GM23338 (cell line): ENCODE measurements around the gene CEBPZOS. TPM values are rescaled to one million over a fixed set of nuclear protein-coding genes. Genes with fewer than 3 reads are reported as not detected.

ENCODE experiments used
- ATAC-seq: fragments of 200-7000 bp; cut with Tn5 transposase; 3 replicates; pipeline ENCODE4 v1.9.1; 2020
- DNase-seq: peaks from one replicate; pipeline ENCODE4 v3.0.0-alpha.2; 2015; ENCODE audit warnings: low spot score
- H2AFZ ChIP-seq: fragments of 200-600 bp; sonication (generic); 2 replicates; pipeline ENCODE4 v1.8.0; 2016; ENCODE audit warnings: antibody characterized with exemption, mild to moderate bottlenecking, moderate library complexity
- H3F3A ChIP-seq: fragments of 200-600 bp; sonication (generic); replicated peaks from 2 replicates; pipeline ENCODE4 v1.8.0; 2017; ENCODE audit warnings: antibody characterized with exemption, mixed run types, low read depth
- H3K27ac ChIP-seq: fragments of 200-600 bp; sonication (generic); 2 replicates; pipeline ENCODE4 v1.6.1; 2016; ENCODE audit warnings: low read depth
- H3K27me3 ChIP-seq: fragments of 200-600 bp; sonication (generic); 2 replicates; pipeline ENCODE4 v1.8.0; 2016; ENCODE audit warnings: mild to moderate bottlenecking, mixed run types, moderate library complexity; ENCODE audit not compliant: insufficient read depth
- H3K36me3 ChIP-seq: fragments of 200-600 bp; sonication (generic); 2 replicates; pipeline ENCODE4 v1.8.0; 2016; ENCODE audit warnings: mild to moderate bottlenecking; ENCODE audit not compliant: insufficient read depth
- H3K4me1 ChIP-seq: fragments of 200-600 bp; sonication (generic); 2 replicates; pipeline ENCODE4 v1.8.0; 2016; ENCODE audit warnings: mild to moderate bottlenecking, moderate library complexity; ENCODE audit not compliant: insufficient read depth
- H3K4me2 ChIP-seq: fragments of 200-600 bp; sonication (generic); 2 replicates; pipeline ENCODE4 v1.7.1; 2017; ENCODE audit warnings: mixed run types
- H3K4me3 ChIP-seq: fragments of 200-600 bp; sonication (generic); 2 replicates; pipeline ENCODE4 v1.6.1; 2016; ENCODE audit warnings: mixed run types
- H3K79me2 ChIP-seq: fragments of 200-600 bp; sonication (generic); replicated peaks from 2 replicates; pipeline ENCODE4 v1.8.0; 2017; ENCODE audit warnings: mild to moderate bottlenecking; ENCODE audit not compliant: insufficient read depth
- H3K9me2 ChIP-seq: fragments of 200-600 bp; sonication (generic); 2 replicates; pipeline ENCODE4 v1.8.0; 2017; ENCODE audit not compliant: insufficient read depth
- H4K20me1 ChIP-seq: fragments of 200-600 bp; sonication (generic); replicated peaks from 2 replicates; pipeline ENCODE4 v1.8.0; 2017; ENCODE audit warnings: mild to moderate bottlenecking; ENCODE audit not compliant: insufficient read depth
- H3K27ac Mint-ChIP-seq: 2 replicates; pipeline ENCODE4 v1.8.0; 2020; ENCODE audit warnings: inconsistent platforms, mild to moderate bottlenecking, moderate library complexity, mixed read lengths
- H3K27me3 Mint-ChIP-seq: 3 replicates; pipeline ENCODE4 v1.8.0; 2022; ENCODE audit warnings: low read depth, mild to moderate bottlenecking, moderate library complexity, mixed read lengths, inconsistent platforms; ENCODE audit not compliant: insufficient read depth, poor library complexity
- H3K36me3 Mint-ChIP-seq: 3 replicates; pipeline ENCODE4 v1.8.0; 2021; ENCODE audit warnings: low read depth, mild to moderate bottlenecking, inconsistent platforms, moderate library complexity, mixed read lengths
- H3K4me1 Mint-ChIP-seq: 3 replicates; pipeline ENCODE4 v1.8.0; 2020; ENCODE audit warnings: mild to moderate bottlenecking, inconsistent platforms, mixed read lengths
- H3K4me3 Mint-ChIP-seq: 3 replicates; pipeline ENCODE4 v1.8.0; 2021; ENCODE audit warnings: moderate library complexity, mild to moderate bottlenecking, inconsistent platforms, mixed read lengths
- H3K9me3 Mint-ChIP-seq: 3 replicates; pipeline ENCODE4 v1.8.0; 2020; ENCODE audit warnings: moderate library complexity, mild to moderate bottlenecking, inconsistent platforms, mixed read lengths
- CREB1 ChIP-seq: fragments of 250-450 bp; sonication (Bioruptor Pico); IDR thresholded peaks from 2 replicates; pipeline ENCODE4 v1.5.0; 2020; ENCODE audit warnings: low read depth, mild to moderate bottlenecking, moderate library complexity
- CTCF ChIP-seq, 2 experiments: fragments of 200-600 bp in 1 of 2; sonication (generic) in 1 of 2; conservative IDR thresholded peaks; 2 replicates each; pipeline versions ENCODE4 v1.5.1 to v1.6.1; 2016 to 2017; ENCODE audit warnings: antibody characterized with exemption in 2 of 2, low read depth in 2 of 2, mild to moderate bottlenecking in 2 of 2, moderate library complexity in 1 of 2
- ETS1 ChIP-seq: IDR thresholded peaks from 2 replicates; pipeline ENCODE4 v1.6.1; 2016; ENCODE audit warnings: antibody characterized with exemption
- EZH2phosphoT487 ChIP-seq: fragments of 200-600 bp; sonication (generic); IDR thresholded peaks from one replicate; pipeline ENCODE4 v1.8.1; 2018; ENCODE audit warnings: antibody characterized with exemption; ENCODE audit not compliant: unreplicated experiment
- NANOG ChIP-seq: IDR thresholded peaks from 2 replicates; pipeline ENCODE4 v1.6.1; 2016; ENCODE audit warnings: antibody characterized with exemption, borderline replicate concordance
- STAT1 ChIP-seq: IDR thresholded peaks from one replicate; pipeline ENCODE4 v1.6.1; 2016; ENCODE audit warnings: antibody characterized with exemption; ENCODE audit not compliant: unreplicated experiment
- ZNF114 ChIP-seq: fragments of 250-450 bp; sonication (Bioruptor Pico); IDR thresholded peaks from 2 replicates; pipeline ENCODE4 v1.5.0; 2020; ENCODE audit warnings: mild to moderate bottlenecking, moderate library complexity
- ZNF331 ChIP-seq: fragments of 250-450 bp; sonication (Bioruptor Pico); IDR thresholded peaks from 2 replicates; pipeline ENCODE4 v1.5.0; 2020; ENCODE audit warnings: low read depth, mild to moderate bottlenecking, moderate library complexity
- polyA plus RNA-seq: library from polyadenylated mRNA; unstranded; fragments of >200 nt; fragmentation: Nextera tagmentation; extraction: Ambion mirVana; gene quantifications from 2 replicates; pipeline ENCODE4 v1.2.1, GENCODE V29; 2016
- total RNA-seq: library from RNA; depleted of rRNA; stranded (reverse); fragments of >200 nt; shearing (Covaris generic); gene quantifications from 2 replicates; pipeline ENCODE4 v1.2.3, GENCODE V29; 2014
- TF ChIP-seq, protein P1 (sequence below): fragments of 250-450 bp; sonication (Bioruptor Pico); IDR thresholded peaks from 2 replicates; pipeline ENCODE4 v1.5.0; 2020; ENCODE audit warnings: mild to moderate bottlenecking, moderate library complexity
- TF ChIP-seq, protein P2 (sequence below): IDR thresholded peaks from one replicate; pipeline ENCODE4 v1.6.1; 2018; ENCODE audit warnings: antibody characterized with exemption; ENCODE audit not compliant: unreplicated experiment

The CEBPZOS gene
- total and polyA plus RNA-seq, 2 experiments from 2014 or later, result 83.6 to 191 TPM

GRCh38 chr2:37215250-37215649 is 19.0 kb downstream of the CEBPZOS start (continued):
- no peak for TF ChIP-seq CTCF (conservative IDR thresholded peaks at IDR 0.05; ENCODE audit: low read depth in 2 of 2)

- Mint-ChIP-seq H3K27ac (no peak overlapping the region), H3K4me3 (no peak overlapping the region), H3K36me3 (peaks cover 93% of the 10 kb centered on the region), H3K27me3 (peaks cover 2% of the 10 kb centered on the region), H3K4me1 (peaks cover 9% of the 10 kb centered on the region; the same call in 2 of the 3 replicates), H3K9me3 (no peaks in the 10 kb centered on the region)
- Histone ChIP-seq H3K27me3 (no peaks in the 10 kb centered on the region), H4K20me1 (peaks cover 10% of the 10 kb centered on the region; the same call in 1 of the 2 replicates), H3K4me1 (peaks cover 7% of the 10 kb centered on the region), H3K36me3 (peaks cover 84% of the 10 kb centered on the region), H3F3A (peaks cover 14% of the 10 kb centered on the region; the same call in 1 of the 2 replicates), H3K27ac (peak overlapping the region; percentile 56), H3K4me3 (no peak overlapping the region), H2AFZ (no peak overlapping the region), H3K79me2 (peaks cover 65% of the 10 kb centered on the region), H3K4me2 (no peak overlapping the region), H3K9me2 (no peaks in the 10 kb centered on the region)
- ATAC-seq (no peak), DNase-seq (no peak)
- no peak for TF ChIP-seq STAT1
- no peak for TF ChIP-seq ZNF331 (CRISPR knock-in tag)
- no peak for TF ChIP-seq CREB1 (CRISPR knock-in tag)
- no peak for TF ChIP-seq EZH2phosphoT487
- TF ChIP-seq, protein P1, sequence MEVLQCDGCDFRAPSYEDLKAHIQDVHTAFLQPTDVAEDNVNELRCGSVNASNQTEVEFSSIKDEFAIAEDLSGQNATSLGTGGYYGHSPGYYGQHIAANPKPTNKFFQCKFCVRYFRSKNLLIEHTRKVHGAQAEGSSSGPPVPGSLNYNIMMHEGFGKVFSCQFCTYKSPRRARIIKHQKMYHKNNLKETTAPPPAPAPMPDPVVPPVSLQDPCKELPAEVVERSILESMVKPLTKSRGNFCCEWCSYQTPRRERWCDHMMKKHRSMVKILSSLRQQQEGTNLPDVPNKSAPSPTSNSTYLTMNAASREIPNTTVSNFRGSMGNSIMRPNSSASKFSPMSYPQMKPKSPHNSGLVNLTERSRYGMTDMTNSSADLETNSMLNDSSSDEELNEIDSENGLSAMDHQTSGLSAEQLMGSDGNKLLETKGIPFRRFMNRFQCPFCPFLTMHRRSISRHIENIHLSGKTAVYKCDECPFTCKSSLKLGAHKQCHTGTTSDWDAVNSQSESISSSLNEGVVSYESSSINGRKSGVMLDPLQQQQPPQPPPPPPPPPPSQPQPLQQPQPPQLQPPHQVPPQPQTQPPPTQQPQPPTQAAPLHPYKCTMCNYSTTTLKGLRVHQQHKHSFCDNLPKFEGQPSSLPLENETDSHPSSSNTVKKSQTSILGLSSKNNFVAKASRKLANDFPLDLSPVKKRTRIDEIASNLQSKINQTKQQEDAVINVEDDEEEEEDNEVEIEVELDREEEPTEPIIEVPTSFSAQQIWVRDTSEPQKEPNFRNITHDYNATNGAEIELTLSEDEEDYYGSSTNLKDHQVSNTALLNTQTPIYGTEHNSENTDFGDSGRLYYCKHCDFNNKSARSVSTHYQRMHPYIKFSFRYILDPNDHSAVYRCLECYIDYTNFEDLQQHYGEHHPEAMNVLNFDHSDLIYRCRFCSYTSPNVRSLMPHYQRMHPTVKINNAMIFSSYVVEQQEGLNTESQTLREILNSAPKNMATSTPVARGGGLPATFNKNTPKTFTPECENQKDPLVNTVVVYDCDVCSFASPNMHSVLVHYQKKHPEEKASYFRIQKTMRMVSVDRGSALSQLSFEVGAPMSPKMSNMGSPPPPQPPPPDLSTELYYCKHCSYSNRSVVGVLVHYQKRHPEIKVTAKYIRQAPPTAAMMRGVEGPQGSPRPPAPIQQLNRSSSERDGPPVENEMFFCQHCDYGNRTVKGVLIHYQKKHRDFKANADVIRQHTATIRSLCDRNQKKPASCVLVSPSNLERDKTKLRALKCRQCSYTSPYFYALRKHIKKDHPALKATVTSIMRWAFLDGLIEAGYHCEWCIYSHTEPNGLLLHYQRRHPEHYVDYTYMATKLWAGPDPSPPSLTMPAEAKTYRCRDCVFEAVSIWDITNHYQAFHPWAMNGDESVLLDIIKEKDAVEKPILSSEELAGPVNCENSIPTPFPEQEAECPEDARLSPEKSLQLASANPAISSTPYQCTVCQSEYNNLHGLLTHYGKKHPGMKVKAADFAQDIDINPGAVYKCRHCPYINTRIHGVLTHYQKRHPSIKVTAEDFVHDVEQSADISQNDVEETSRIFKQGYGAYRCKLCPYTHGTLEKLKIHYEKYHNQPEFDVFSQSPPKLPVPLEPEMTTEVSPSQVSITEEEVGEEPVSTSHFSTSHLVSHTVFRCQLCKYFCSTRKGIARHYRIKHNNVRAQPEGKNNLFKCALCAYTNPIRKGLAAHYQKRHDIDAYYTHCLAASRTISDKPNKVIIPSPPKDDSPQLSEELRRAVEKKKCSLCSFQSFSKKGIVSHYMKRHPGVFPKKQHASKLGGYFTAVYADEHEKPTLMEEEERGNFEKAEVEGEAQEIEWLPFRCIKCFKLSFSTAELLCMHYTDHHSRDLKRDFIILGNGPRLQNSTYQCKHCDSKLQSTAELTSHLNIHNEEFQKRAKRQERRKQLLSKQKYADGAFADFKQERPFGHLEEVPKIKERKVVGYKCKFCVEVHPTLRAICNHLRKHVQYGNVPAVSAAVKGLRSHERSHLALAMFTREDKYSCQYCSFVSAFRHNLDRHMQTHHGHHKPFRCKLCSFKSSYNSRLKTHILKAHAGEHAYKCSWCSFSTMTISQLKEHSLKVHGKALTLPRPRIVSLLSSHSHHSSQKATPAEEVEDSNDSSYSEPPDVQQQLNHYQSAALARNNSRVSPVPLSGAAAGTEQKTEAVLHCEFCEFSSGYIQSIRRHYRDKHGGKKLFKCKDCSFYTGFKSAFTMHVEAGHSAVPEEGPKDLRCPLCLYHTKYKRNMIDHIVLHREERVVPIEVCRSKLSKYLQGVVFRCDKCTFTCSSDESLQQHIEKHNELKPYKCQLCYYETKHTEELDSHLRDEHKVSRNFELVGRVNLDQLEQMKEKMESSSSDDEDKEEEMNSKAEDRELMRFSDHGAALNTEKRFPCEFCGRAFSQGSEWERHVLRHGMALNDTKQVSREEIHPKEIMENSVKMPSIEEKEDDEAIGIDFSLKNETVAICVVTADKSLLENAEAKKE, result no peak
- TF ChIP-seq ETS1, result no peak
- TF ChIP-seq, protein P2, sequence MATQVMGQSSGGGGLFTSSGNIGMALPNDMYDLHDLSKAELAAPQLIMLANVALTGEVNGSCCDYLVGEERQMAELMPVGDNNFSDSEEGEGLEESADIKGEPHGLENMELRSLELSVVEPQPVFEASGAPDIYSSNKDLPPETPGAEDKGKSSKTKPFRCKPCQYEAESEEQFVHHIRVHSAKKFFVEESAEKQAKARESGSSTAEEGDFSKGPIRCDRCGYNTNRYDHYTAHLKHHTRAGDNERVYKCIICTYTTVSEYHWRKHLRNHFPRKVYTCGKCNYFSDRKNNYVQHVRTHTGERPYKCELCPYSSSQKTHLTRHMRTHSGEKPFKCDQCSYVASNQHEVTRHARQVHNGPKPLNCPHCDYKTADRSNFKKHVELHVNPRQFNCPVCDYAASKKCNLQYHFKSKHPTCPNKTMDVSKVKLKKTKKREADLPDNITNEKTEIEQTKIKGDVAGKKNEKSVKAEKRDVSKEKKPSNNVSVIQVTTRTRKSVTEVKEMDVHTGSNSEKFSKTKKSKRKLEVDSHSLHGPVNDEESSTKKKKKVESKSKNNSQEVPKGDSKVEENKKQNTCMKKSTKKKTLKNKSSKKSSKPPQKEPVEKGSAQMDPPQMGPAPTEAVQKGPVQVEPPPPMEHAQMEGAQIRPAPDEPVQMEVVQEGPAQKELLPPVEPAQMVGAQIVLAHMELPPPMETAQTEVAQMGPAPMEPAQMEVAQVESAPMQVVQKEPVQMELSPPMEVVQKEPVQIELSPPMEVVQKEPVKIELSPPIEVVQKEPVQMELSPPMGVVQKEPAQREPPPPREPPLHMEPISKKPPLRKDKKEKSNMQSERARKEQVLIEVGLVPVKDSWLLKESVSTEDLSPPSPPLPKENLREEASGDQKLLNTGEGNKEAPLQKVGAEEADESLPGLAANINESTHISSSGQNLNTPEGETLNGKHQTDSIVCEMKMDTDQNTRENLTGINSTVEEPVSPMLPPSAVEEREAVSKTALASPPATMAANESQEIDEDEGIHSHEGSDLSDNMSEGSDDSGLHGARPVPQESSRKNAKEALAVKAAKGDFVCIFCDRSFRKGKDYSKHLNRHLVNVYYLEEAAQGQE, result no peak
- no peak for TF ChIP-seq ZNF114 (CRISPR knock-in tag)
- TF ChIP-seq NANOG, result no peak
- no peak for TF ChIP-seq CTCF (conservative IDR thresholded peaks at IDR 0.05; ENCODE audit: low read depth in 2 of 2)
Measured at GRCh38 chr2:37219046-37219445, 22.8 kb downstream of the CEBPZOS start.
